NCI-H226 (cell line): ENCODE data around the gene OSGEP.

ENCODE experiments used
- DNase-seq: peaks from one replicate; pipeline ENCODE4 v3.0.0-alpha.2; 2015

OSGEP gene

DNA sequence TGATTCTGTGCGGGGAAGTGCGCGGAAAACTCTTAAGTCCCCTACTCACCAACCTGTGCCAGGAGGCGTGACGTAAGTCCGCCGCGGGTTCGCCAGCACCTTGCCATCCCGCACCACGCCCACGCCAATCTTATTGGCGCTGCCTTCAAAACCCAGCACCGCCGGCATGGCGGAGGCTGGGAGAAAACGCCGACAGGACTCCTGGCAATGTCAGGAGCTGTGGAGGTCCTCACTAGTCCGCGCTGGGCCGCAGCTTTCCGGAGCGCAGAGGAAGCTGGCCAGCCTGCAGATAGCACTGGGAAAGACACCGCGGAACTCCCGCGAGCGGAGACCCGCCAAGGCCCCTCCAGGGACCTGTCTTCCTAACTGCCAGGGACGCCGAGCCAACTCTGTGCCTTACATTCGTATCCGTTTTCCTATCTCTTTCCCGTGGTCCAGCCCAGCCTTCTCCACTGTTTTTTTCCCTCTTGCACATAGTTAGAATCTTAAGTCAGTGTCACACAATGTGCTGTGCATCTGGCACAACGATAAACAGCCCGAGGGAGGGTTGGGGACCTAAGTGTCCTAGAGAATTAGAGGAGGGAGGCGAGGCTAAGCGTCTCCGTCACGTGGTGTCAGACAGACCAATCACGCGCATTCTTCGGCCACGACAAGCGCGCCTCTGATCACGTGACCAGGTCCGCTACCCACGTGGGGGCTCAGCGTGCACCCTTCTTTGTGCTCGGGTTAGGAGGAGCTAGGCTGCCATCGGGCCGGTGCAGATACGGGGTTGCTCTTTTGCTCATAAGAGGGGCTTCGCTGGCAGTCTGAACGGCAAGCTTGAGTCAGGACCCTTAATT is at the start of gene OSGEP, which contains the start of gene APEX1:
TSS of gene OSGEP (minus strand) at position 297 of the 839 bp plus-strand sequence. CDS start at position 168, 129 bp downstream.
TSS of gene APEX1 (plus strand) at position 711 of the 839 bp plus-strand sequence. CDS start 420 bp downstream, outside the sequence.
- DNase-seq, result peak; percentile 96

DNA sequence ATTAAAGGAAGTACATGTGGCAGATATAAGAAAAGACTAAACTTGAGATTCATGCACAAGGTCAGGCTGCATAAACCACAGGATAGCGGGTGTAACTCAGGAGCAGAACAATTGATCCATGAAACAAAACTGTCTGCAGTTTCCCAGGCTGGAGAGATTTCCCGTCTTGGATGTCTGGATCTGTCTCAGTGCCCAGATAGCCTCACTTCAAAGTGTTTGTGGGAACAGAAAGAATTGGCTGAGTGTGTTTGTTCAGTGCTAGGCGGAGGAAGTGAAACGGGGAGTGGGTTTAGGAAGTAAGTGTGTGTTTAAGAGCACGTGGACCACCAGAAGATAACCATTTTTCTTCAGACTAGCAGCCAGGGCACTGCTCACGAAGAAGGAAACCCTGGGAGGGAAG is 49.3 kb upstream of the OSGEP start:
- no peak for DNase-seq

DNA sequence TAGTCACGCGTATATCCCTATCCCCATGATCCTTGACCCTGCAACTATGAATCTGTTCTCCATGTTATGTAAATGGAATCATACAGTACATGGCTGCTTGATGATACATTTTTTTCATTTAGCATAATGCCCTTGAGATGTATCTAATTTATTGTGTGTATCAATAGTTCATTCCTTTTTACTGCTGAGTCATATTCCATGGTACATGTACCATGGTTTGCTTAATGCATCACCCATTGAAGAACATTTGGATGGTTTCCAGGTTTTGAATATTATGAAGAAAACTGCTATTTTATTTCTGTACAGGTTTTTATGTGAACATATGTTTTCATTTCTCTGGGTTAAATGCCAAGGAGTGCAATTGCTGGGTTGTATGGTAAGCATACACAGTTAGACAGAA is 46.7 kb upstream of the OSGEP start:
- DNase-seq, result no peak

DNA sequence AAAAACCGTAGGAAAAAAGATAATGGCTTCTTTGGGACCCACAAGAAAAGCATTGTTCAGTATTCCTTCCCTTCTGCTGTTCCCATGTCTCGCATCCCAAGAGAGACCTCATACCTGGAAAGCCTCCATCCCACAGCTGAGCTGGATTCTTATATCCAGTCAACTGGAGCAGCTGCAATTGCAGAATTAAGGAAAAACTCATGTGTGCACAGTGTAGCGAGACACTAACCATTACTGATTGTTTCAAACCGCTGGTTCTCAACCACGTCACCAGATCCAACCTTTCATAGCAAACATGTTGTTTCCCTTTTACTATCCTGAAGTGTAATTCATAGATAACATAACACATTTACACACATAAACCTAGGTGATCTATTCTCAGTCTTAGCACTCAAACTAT is 45.3 kb upstream of the OSGEP start:
- DNase-seq, result no peak

DNA sequence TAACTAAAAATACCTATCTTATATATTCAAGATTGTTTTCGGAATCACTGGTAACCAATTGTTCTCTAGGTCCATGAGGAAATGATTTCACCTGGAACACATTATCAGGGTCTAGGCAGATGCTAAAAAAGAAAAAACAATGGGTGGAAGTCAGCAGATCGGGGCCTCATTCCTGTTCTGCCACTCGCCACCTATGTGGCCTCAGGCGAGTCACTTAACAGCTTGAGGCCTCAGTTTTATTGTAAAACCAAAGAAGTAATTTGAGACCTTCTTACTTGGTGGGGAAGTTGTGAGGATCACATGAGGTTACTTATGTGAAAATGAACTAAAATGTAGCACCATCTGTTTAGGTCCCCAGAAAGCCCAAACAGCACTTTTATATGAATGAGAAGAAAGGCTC is 44.5 kb upstream of the OSGEP start:
- DNase-seq, result no peak

DNA sequence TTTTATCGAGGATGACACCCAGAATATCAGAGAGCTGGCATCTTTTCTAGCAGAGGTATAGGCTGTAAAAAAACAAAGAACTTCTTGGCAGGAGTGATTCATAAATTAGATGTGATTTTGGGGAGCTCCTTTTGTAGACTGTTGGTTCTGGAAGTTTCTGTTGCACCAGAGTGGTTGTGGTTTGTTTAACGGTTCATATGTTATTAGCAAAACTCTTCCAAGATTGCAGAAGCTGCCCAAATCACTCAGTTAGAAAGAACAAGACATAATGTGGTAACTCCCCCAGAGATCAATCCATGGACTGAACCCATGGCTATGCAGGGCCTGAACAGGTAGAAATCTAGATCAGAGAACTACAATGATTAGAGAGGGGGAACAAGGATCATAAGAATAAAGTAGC is 44.0 kb upstream of the OSGEP start:
- DNase-seq, result no peak

DNA sequence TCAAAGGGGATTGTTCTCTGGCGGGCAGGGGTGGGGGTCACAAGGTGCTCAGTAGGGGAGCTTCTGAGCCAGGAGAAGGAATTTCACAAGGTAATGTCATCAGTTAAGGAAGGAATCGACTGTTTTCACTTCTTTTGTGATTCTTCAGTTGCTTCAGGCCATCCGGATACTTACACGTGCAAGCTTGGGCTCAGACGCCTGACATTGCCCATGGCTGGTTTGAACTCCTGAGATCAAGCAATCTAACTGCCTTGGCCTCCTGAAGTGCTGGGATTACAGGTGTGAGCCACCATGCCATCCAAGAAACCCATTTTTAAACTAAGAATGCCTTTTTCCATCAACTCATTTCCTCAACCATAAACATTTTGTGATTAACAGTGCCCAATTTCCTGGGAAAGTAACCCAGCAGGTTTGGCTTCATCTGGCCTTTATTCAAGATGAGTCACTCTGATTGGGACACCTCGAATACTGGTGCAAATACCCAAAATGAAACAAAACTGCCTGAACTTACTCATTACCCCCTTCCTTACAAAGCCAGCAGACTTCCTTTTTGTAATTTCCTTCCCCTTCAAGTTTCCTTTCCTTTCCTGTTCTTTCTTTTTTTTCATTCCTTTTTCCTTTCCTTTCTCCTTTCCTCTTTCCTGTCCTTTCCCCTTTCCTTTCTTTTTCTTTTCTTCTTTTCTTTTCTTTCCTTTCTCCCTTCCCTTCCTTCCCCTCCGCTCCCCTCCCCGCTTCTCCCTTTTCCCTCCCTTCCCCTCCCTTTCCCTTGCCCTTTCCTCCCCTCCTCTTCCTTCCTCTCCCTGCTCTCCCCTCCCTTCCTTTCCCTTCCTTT is 40.5 kb upstream of the OSGEP start:
- DNase-seq, result no peak

DNA sequence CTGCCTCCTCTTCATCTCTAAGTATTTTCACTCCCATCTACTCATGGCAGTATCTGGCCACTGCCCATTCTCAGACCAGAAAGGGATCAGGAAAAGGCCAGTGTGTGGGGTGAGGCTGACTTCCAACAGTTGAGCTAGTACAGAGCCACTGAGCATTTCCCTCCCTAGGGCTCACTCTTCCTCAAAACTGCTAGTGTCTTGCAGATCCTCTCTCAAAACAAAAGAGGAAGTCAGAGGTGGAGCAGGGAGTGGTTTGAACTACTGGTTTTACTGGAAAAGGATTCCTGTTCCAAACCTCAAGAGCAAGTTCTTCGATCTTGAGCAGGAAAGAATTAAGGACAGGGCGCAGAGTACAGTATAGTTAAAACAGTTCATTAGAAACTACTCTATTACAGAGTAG is 39.0 kb upstream of the OSGEP start:
- no peak for DNase-seq

DNA sequence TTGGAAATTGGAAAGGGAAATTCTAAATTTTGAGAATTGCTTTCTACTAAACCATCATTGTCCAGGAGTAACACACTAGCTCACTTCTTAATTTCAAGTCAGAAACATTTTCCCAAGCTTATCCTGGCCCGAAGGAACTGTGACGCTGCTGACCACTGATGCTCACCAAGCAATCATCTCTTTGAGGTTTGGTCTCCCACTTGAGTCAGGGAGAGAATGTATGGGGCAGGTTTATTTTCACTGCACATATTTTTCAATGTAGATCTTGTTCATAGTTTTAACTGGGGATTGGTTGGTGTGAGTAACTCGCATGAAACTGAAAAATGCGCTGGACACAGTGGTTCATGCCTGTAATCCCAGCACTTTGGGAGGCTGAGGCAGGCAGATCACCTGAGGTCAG is 37.9 kb upstream of the OSGEP start:
- DNase-seq, result no peak

DNA sequence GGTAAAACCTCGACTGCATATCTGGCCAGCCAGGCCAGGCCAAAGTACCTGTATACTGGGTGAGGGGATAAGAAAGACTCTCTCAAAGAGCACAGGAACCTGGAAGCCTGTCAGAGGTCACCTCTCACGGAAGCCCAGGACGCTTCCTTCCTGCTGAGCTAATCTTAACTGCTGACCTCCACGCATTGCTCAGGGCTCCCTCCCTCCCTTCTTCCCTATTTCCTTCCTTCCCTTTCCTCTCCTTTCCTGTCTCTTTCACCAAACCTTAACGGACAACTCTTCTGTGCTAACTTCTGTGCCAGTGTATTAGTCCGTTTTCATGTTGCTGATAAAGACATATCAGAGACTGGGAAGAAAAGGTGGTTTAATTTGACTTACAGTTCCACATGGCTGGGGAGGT is 36.0 kb upstream of the OSGEP start:
- no peak for DNase-seq

DNA sequence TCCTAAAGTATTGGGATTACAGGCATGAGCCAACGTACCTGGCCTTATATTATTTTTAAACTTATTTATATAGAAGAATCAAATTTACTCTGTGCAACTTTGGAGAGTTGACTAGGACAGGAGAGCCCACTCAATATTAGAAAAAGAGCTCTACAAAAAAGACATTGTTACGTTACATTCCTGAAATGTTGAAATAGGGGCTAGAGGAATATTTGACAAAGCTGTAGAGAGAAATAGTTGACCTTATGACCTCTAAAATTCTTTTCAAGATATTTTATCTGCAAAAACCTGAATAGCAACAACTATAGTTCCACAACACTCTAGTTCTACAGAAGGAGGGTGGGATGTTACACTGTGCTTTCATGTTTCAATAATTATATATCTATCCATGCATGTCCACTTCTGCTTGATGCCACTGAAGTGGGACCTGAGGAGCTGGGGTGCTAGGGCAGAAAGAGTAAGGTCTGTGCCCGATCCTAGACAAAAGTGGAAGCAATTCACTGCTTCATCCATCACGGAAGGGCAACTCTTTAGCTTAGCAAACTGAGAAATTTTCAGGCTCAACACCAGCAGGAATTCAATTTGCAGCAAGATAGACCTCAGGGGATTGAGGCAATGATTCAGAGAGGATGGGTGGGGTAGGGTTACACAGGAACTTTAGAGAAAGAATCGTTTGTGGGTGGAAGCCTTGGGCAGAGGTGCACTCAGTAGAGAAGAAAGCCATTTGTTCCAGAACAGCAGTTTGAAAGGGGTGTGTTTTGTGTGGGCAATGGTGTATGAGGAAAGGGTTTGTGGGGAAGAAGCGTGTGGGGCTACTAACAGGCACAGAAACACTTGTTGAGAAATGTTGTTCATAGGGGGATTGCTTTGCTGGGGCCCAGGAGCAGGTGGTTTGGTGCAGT is 34.7 kb upstream of the OSGEP start:
- DNase-seq, result peak; percentile 10

DNA sequence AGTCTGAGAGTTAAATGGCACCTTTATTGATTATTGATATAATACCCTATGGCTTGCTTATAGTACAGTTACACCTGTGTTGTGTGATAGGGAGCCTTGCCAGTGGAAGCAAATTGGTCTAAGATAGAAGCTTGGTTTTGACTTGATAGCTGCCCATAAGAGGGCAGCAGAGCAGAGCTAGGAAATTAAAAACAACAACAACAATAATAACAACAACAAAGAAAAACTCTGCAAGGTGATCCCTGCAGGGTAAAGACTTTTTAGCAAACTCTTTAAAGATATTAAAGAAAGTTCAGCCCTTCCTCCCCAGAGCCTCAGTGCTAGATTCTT is 32.7 kb upstream of the OSGEP start:
- no peak for DNase-seq

DNA sequence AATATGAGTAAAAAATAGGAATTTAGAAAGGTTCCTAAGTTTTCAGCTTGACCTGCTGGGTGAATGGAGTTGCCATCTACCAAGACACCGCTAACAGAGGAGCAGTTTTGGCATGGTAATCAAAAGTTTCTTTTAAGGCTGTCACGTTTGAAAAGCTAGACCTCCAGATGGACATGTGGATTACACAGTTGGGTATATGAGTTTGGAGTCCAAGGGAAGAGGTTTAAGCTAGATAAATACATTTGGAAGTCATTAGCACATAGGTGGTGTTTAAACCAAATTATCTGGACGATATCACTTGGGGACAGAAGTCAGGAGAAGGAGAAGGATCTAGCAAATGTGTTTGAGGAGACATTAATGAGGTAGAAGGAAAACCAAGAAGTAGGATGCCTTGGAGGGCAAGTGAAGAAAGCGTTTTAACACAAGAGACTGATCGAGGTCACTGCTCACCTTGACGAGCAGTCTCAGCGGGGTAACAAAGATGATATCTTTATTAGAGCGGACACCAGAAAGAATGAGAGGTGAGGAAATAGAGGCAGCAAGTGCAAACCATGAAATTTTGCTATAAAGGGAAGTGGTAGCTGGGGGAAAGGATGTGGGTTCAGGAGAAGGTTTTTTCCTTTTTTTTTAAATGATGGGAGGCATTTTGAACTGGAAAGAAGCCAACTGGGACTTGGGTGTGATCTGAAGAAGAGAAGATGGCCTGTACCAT is 32.2 kb upstream of the OSGEP start:
- DNase-seq, result no peak

DNA sequence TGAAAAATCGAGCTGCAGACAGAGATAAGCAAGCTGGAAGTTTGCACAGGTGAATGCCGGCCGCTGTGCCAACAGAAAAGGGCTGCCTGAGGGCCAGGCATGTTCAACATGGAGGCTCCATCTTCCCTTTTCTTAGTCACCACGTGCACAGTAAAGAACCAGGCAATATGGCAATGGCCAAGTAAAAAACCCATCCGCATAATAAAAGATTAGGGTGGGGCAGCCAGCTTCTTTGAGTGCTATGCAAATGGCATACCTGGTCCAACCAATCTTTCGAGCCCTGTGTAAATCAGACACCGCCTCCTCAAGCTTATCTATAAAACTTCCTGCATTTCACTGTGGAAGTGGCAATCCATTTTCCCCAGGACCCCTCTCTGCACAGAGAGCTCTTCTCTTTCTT is 31.3 kb upstream of the OSGEP start:
- DNase-seq, result no peak

DNA sequence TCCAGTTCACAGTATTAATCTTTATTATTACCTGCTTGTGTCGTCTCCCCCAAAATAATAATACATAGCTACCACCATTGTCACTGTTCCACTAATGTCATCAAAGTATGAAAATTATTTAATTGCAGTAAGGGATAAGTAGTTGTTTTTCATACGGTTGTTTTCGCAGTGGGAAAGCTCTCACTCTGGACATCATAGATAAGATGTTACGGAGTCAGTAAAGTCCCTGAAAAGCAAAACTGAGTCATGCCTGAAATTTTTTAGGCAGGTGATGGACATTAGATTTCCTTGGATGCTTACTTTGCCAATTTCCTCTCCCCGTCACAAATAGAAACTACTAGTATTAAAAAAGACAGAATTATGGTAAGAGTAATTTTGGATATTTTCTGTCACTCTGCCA is 27.8 kb upstream of the OSGEP start:
- no peak for DNase-seq

DNA sequence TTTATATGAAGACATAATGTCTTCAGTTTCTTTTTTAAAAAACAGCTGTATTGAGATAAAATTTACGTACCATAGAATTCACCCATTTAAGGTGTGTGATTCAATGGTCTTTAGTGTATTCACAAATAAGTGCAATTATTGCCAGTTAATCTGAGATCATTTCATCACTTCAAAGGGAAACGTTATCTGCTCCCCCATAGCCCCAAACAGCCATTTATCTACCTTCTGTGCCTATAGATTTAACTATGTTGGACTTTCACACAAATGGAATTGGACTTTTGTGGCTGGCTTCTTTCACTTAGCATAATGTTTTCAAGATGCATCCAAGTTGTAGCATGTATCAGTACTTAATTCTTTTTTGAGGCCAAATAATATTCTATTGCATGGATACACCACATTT is 24.3 kb upstream of the OSGEP start:
- DNase-seq, result no peak

DNA sequence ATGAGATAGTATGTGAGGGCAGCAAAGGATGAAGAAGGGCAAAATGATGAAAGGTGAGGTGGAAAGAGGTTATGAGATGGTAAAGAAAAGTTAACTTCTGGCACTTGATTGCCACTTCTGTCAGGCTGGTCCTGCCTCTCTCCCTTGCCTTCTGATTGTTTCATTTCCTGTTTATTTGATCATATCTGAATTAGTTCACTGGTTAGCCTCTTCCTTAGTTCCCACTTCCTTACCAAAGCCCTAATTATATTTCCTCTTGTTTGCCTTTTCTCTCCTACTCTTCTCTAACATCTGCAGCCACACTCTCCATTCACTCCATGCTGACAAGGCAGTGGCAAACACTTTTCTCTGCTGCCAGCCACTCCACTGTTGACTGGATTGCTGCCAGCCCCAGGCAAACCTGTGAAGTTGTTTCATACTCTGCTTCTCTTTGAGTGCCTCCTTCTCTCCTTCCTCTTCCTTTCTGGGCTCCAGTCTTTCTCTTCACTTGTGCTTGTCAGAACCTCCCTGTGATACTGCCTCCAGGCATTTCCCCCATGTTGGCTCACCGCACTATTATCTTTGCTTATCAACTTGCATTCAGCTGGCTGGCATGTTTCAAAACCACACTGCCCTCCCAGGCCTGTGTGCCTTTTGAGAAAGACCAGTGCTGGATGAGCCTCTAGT is 22.7 kb upstream of the OSGEP start:
- DNase-seq, result peak; percentile 97

DNA sequence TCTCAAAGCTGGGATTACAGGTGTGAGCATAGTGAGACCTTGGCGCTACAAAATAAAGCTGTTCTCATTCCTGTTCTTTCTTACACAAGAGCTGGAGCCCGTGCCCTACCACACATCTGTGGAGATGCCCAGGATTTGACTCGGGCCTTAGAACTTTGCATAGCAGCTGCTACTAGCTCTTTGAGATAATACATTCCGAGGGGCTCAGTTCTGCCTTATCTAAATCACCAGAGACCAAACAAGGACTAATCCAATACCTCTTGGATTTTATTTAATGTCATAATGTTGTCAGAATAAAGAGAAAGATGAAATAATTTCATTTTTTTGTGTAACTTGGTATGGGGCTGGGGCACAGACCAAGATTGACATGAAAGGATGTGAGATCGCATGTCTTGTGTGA is 22.2 kb upstream of the OSGEP start:
- DNase-seq, result no peak

DNA sequence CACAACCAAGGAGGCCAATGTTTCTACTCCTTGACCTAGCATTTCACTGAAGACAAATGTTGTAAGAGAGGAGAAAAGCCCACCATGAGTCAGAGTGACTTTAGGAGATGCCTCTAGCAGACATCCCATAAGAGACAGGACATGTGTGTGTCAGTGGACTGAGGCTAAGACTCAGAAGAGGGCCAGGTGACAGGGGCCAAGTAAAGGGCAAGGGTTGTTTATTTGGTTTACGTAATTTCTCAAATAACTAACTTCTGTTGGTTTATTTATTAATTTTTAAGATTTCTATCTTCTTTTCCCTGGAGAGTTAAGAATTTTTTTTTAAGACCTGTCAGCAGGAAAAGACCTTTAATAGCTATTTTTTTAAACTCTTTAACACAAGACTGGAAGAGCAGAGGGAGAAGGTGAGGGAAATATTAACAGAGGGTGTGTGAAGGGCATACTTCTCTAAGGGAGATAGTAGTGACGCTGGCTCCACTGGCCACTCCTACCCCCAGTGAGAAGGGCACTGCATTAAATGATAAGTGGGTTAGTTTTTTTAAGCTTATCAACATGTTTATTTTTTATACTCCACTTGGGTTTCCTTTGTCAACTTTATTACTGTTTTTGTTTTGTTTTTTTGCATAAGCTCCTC is 18.0 kb upstream of the OSGEP start:
- DNase-seq, result no peak

DNA sequence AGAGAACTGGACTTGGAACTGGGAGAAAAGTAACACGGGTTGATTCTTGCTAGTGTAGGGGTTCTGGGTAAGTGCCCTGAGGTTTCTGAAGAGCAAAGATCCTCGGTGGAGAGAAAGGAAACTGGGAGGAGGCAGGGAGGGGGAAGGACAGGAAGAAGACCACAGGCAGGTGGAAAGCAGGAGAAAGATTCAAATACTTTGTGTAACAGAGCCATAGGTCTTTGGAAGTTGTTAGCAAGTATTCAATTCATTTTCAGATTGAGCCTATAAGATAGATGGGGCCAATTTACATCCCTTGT is 15.9 kb upstream of the OSGEP start:
- no peak for DNase-seq

DNA sequence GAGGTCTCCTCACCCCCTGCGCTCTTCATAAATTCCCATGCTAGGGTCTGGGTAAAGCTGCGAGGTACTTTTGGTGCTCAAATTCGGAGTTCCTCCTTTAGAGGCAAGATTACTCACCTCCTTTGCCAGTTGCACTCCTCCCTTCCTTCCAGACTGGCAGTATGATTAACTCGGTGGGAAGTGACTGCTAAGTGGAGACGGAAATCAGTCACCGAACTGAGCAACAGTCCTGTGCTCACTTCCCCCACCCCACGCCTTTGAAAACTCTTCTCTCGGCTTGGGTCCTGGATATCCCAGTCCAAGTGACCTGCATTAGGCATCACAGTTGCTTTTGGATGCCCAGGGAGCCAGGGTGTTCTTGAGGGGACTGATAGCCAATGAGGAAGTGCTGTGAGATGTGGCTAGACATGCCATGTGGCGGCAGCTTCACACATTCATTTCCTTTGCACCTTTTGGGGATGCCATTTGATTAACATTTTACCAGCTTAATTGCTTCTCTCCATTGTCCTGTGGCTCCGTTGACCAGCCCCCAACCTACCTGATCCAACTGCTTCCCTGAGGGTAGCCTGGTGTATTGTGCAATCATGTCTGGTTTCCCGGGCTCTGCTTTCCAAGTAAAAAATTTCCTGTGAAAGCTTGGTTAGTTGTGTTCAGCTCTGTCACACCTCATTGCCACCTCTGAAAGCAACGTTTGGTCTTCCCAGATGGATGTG is 15.4 kb upstream of the OSGEP start:
- peak; percentile 77 for DNase-seq
